VCaP (cell line): ENCODE results near the gene ACSM6.

Experiments used
- H3K27ac ChIP-seq: fragments of 450-650 bp; 2 replicates; pipeline ENCODE4 v1.5.1; 2017
- CTCF ChIP-seq: fragments of 450-650 bp; conservative IDR thresholded peaks from 2 replicates; pipeline ENCODE4 v1.5.1; 2017; ENCODE audit warnings: mild to moderate bottlenecking, moderate library complexity

ACSM6 gene

DNA sequence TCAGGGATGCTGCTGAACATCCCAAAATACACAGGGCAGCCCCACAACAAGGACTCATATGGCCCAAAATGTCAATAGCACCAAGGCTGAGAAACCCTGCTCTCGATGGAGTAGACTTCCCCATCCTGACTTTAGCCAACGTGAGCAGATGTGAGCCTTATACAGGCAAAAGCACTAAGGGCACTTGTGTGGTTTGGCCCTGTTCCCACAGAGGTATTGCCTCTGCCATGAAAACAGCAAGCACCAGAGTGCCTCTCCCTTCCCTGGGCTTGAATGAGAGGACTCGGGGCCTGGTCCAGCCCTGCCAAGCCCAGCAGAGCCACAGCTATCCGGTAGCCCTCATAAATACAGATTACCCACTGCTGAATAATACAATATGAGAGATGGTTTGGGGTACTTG, 47.5 kb downstream of the ACSM6 start:
- no peak overlapping the region for H3K27ac ChIP-seq
- no peak for TF ChIP-seq CTCF

DNA sequence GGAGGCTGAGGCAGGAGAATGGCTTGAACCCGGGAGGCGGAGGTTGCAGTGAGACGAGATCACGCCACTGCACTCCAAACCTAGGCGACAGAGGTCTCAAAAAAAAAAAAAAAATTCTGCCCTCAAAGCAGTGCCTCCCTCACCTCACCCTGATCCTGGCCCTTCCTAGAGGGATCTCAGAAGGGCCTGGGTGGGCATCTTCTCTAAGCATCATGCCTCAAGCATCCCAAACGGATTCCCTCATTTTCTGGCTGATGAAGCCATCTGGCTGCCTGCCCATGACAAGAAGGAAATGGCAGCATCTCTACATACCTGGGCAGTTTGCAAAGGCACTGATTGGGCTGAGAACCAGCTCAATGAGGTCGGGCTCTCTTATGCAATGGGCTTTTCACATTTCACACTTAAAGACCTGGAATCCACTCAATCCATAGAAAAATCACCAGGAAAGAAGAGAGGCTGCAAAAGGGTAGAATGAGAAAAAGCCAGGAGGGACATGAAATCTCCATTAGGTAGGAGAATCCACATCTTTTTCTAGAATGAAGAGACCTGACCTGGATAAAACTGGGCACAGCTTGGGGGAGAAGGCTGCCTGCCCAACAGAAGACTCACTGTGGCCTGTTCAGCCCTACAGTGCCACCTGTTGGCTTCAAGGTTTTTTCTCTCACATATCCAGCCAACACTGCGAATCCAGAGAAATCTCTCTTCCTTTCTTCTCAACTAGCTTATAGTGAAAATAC, 48.7 kb downstream of the ACSM6 start:
- TF ChIP-seq CTCF = peak; percentile 86
- no peak overlapping the region for H3K27ac ChIP-seq

DNA sequence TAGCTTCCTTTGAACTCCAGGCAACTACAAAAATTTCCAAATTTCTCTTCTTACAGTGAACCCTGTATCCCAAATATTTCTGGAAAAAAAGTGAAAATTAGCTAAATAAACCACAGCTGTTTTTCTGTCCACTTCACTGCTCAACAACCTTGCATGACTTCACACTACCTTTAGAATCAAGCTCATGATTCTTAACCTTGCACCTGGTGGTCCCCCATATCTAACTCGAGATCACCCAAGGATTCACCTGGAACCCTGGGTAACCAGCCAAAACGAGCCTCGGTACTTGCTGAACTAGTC, 49.2 kb downstream of the ACSM6 start:
- no peak overlapping the region for H3K27ac ChIP-seq
- peak; percentile 40 for TF ChIP-seq CTCF

DNA sequence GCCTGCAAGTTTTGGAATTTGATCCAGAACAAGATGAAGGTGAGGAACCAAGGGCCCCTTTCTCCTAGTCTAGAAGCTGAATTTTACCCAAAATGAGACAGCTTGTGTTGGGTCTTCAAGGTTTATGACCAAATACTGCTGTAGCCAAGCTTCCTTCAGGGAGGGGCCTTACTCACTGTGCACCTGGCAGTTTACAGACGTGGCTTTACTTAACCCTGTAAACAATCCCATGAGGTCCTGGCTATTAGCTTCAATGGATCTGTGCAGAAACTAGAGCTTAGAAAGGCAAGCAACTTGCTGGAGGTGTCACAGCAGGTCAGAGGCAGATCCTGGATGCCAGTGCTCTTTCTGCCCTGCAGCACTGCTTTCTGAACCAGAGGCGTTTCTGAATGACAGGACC, 50.1 kb downstream of the ACSM6 start:
- no peak overlapping the region for H3K27ac ChIP-seq
- TF ChIP-seq CTCF = no peak

- no peak overlapping the region for H3K27ac ChIP-seq
- TF ChIP-seq CTCF = no peak
Measured at GRCh38 chr10:95245425-95246055, 51.5 kb downstream of the ACSM6 start.

DNA sequence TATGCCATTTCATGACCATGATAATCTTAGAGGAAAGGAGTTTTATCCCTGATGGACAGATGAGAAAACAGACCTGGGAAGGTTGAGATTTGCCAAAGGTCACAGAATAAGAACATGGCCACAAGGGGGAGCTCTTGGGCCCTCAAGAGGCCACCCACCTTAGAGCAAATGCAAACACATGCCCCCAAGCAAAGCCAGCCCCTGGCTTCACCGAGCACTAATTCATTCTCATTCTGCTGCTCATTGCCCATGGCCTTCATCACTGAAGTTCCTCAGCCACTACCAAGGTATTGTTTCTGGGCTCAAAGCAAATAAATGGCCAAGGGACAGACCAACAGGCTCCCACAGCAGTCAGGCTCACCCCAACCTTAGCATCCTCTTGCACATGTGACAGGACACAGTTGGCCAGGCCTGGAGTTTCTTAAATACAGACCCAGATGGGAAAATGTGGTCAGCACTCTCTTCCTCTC, 52.6 kb downstream of the ACSM6 start:
- H3K27ac ChIP-seq = no peak overlapping the region
- peak; percentile 85 for TF ChIP-seq CTCF

GRCh38 chr10:95247200-95247880, 53.3 kb downstream of the ACSM6 start:
- H3K27ac ChIP-seq = no peak overlapping the region
- TF ChIP-seq CTCF = no peak
